Measurements from ENCODE around the gene GOLPH3.

The GOLPH3 gene

GRCh38 chr5:32135086-32135485, 39.0 kb downstream of the GOLPH3 start:
- no peaks in the 10 kb centered on the region for H3K27me3 ChIP-seq (ENCODE audit: insufficient read depth, low read depth)
- no peaks in the 10 kb centered on the region for H4K20me1 ChIP-seq (ENCODE audit: insufficient read depth)
- no peak overlapping the region for H3K27ac ChIP-seq

GRCh38 chr5:32132757-32133156, 41.4 kb downstream of the GOLPH3 start:
- no peak overlapping the region for H3K9ac ChIP-seq
- H3K4me1 ChIP-seq (ENCODE audit: low read depth, poor library complexity, severe bottlenecking): no peaks in the 10 kb centered on the region
- H2AFZ ChIP-seq (ENCODE audit: low read depth): no peak overlapping the region
- TF ChIP-seq CTCF (conservative IDR thresholded peaks at IDR 0.05; ENCODE audit: low read depth, low read length): no peak
- no peak overlapping the region for H3K4me2 ChIP-seq
- H3K4me3 ChIP-seq (IDR thresholded peaks at IDR 0.05; ENCODE audit: insufficient read depth, low read depth, low read length): no peak overlapping the region
- no peaks in the 10 kb centered on the region for H3K27me3 ChIP-seq (ENCODE audit: insufficient read depth, low read depth)
- H3K36me3 ChIP-seq (ENCODE audit: insufficient read depth): peaks cover 3% of the 10 kb centered on the region; the same call in 1 of the 2 replicates
- H3K27ac ChIP-seq: no peak overlapping the region
- H3K79me2 ChIP-seq (ENCODE audit: insufficient read depth, low read depth): peaks cover 8% of the 10 kb centered on the region; the same call in 1 of the 2 replicates
- H4K20me1 ChIP-seq (ENCODE audit: insufficient read depth): no peaks in the 10 kb centered on the region

More at GRCh38 chr5:32135086-32135485, 39.0 kb downstream of the GOLPH3 start:
- Histone ChIP-seq H3K79me2 (ENCODE audit: insufficient read depth, low read depth) (peaks cover 16% of the 10 kb centered on the region), H3K4me2 (no peak overlapping the region), H2AFZ (ENCODE audit: low read depth) (no peak overlapping the region), H3K36me3 (ENCODE audit: insufficient read depth) (peaks cover 6% of the 10 kb centered on the region; the same call in 1 of the 2 replicates), H3K4me1 (ENCODE audit: low read depth, poor library complexity, severe bottlenecking) (no peaks in the 10 kb centered on the region), H3K9ac (no peak overlapping the region), H3K4me3 (IDR thresholded peaks at IDR 0.05; ENCODE audit: insufficient read depth, low read depth, low read length) (no peak overlapping the region)
- TF ChIP-seq CTCF (conservative IDR thresholded peaks at IDR 0.05; ENCODE audit: low read depth, low read length): no peak

- H3K27ac ChIP-seq: no peak overlapping the region
- H3K36me3 ChIP-seq (ENCODE audit: insufficient read depth): peaks cover 5% of the 10 kb centered on the region; the same call in 1 of the 2 replicates
- no peak overlapping the region for H3K4me2 ChIP-seq
- no peak overlapping the region for H3K9ac ChIP-seq
- H3K4me3 ChIP-seq (IDR thresholded peaks at IDR 0.05; ENCODE audit: insufficient read depth, low read depth, low read length): no peak overlapping the region
- TF ChIP-seq CTCF (conservative IDR thresholded peaks at IDR 0.05; ENCODE audit: low read depth, low read length): no peak
- H3K79me2 ChIP-seq (ENCODE audit: insufficient read depth, low read depth): no peaks in the 10 kb centered on the region; the same call in 1 of the 2 replicates
- H3K27me3 ChIP-seq (ENCODE audit: insufficient read depth, low read depth): no peaks in the 10 kb centered on the region
- no peaks in the 10 kb centered on the region for H3K4me1 ChIP-seq (ENCODE audit: low read depth, poor library complexity, severe bottlenecking)
- no peak overlapping the region for H2AFZ ChIP-seq (ENCODE audit: low read depth)
- no peaks in the 10 kb centered on the region for H4K20me1 ChIP-seq (ENCODE audit: insufficient read depth)
These were observed 42.5 kb downstream of the GOLPH3 start for GRCh38 chr5:32131604-32132003.

- no peaks in the 10 kb centered on the region; the same call in 1 of the 2 replicates for H3K79me2 ChIP-seq (ENCODE audit: insufficient read depth, low read depth)
- no peaks in the 10 kb centered on the region for H3K27me3 ChIP-seq (ENCODE audit: insufficient read depth, low read depth)
- no peak overlapping the region for H3K4me3 ChIP-seq (IDR thresholded peaks at IDR 0.05; ENCODE audit: insufficient read depth, low read depth, low read length)
- H3K4me1 ChIP-seq (ENCODE audit: low read depth, poor library complexity, severe bottlenecking): no peaks in the 10 kb centered on the region
- H3K4me2 ChIP-seq: no peak overlapping the region
- peaks cover 8% of the 10 kb centered on the region; the same call in 1 of the 2 replicates for H3K36me3 ChIP-seq (ENCODE audit: insufficient read depth)
- TF ChIP-seq CTCF (conservative IDR thresholded peaks at IDR 0.05; ENCODE audit: low read depth, low read length): no peak
- no peak overlapping the region for H2AFZ ChIP-seq (ENCODE audit: low read depth)
- no peak overlapping the region for H3K9ac ChIP-seq
- H4K20me1 ChIP-seq (ENCODE audit: insufficient read depth): no peaks in the 10 kb centered on the region
- no peak overlapping the region for H3K27ac ChIP-seq
These were observed 43.3 kb downstream of the GOLPH3 start for GRCh38 chr5:32130865-32131264.

Data from KMS-11 (cell line).